ENCODE measurements around the gene AHR. TPM values are rescaled to one million over a fixed set of nuclear protein-coding genes. Genes with fewer than 3 reads are reported as not detected.

Gene AHR
- total RNA-seq, 1 experiment from 2014 or later: 6.1 TPM

DNA sequence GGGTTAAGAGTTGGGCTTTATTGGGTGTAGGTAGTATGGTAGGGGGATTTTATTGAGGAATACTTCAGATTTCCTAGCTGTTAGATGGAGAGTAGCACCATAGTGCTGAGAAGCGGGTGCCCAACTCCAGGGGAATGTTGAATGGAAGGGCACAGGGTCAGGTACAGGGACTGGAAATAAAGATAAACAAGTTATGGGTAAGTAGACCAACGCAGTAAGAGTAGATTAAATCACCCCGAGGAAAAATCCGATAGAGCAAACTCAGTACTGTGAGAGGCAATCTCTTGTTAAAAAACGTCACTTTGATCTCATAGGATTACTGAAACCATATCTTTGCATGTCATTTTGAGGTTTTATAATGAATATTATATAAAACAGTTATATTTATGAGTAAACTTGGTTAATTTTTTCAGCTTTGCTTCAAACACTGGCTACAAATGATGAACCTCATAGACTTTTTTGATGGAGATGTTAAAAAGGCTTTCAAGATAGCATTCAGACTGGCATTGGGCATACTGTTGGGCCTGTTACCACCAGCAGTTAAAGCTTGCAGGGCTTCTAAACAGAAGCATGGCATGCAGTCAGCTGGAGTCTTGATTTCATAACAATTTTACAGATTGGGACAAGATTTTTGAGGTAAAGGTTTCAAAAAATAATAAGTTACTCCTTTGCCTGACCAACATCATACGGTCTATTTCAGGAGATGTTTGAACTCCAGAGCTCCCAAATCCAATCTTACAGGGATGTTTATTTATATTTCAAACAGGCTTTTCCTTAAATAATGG, 7.1 kb downstream of the AHR start:
- DNase-seq: no peak
- Histone ChIP-seq H2BK12ac (ENCODE audit: insufficient read length, low read depth, low read length) (no peak overlapping the region), H3K4ac (ENCODE audit: low read depth, low read length) (no peak overlapping the region), H3K23me2 (ENCODE audit: insufficient read length, low read depth, low read length, poor library complexity, severe bottlenecking) (no peaks in the 10 kb centered on the region), H4K8ac (replicated peaks; ENCODE audit: insufficient read length, low read depth, low read length) (no peak overlapping the region), H2BK20ac (ENCODE audit: low read depth, low read length, poor library complexity, severe bottlenecking) (no peak overlapping the region), H4K91ac (ENCODE audit: insufficient read length, low read depth, low read length) (no peak overlapping the region), H2BK120ac (ENCODE audit: low read depth, low read length, poor library complexity, severe bottlenecking) (no peak overlapping the region), H3K23ac (ENCODE audit: insufficient read length, low read depth, low read length) (no peak overlapping the region), H3K79me1 (ENCODE audit: insufficient read depth, low read depth, low read length, poor library complexity, severe bottlenecking) (no peaks in the 10 kb centered on the region), H3T11ph (ENCODE audit: low read length) (no peak overlapping the region), H3K27me3 (ENCODE audit: insufficient read depth, low read length) (no peaks in the 10 kb centered on the region), H3K9me3 (ENCODE audit: control insufficient read depth, low read depth, low read length) (no peaks in the 10 kb centered on the region), H4K5ac (ENCODE audit: insufficient read length, low read depth, low read length) (no peak overlapping the region), H2BK15ac (ENCODE audit: low read depth, low read length) (no peak overlapping the region), H3K4me1 (ENCODE audit: insufficient read depth, low read length) (peaks cover 4% of the 10 kb centered on the region; the same call in 1 of the 2 replicates), H3K27ac (ENCODE audit: insufficient read length, low read depth, low read length) (no peak overlapping the region), H3K18ac (ENCODE audit: insufficient read length, low read depth, low read length) (no peak overlapping the region), H2BK5ac (ENCODE audit: insufficient read length, low read length) (no peak overlapping the region), H2AFZ (ENCODE audit: low read length) (no peak overlapping the region), H2AK5ac (ENCODE audit: insufficient read length, low read length) (no peak overlapping the region), H3K79me2 (ENCODE audit: insufficient read depth, low read length) (no peaks in the 10 kb centered on the region; the same call in 1 of the 2 replicates), H3K56ac (ENCODE audit: insufficient read length, low read depth, low read length) (no peak overlapping the region), H3K4me2 (ENCODE audit: insufficient read depth, insufficient read length, low read length) (no peak overlapping the region), H3K9ac (ENCODE audit: extremely low read depth, insufficient read length, low read length) (no peak overlapping the region), H4K20me1 (ENCODE audit: control insufficient read depth, insufficient read depth, insufficient read length) (no peaks in the 10 kb centered on the region), H3K14ac (ENCODE audit: insufficient read depth, low read length) (no peak overlapping the region)
- no peaks in the 10 kb centered on the region for H3K9me3 Mint-ChIP-seq
- peaks cover 13 to 16% of the 10 kb centered on the region in 2 experiments for H3K4me1 Mint-ChIP-seq
- no CpG with 5 or more reads among the region's 6 CpGs for WGBS (ENCODE audit: extremely low coverage, insufficient read length, low lambda C conversion rate)
- TF ChIP-seq, protein P1, sequence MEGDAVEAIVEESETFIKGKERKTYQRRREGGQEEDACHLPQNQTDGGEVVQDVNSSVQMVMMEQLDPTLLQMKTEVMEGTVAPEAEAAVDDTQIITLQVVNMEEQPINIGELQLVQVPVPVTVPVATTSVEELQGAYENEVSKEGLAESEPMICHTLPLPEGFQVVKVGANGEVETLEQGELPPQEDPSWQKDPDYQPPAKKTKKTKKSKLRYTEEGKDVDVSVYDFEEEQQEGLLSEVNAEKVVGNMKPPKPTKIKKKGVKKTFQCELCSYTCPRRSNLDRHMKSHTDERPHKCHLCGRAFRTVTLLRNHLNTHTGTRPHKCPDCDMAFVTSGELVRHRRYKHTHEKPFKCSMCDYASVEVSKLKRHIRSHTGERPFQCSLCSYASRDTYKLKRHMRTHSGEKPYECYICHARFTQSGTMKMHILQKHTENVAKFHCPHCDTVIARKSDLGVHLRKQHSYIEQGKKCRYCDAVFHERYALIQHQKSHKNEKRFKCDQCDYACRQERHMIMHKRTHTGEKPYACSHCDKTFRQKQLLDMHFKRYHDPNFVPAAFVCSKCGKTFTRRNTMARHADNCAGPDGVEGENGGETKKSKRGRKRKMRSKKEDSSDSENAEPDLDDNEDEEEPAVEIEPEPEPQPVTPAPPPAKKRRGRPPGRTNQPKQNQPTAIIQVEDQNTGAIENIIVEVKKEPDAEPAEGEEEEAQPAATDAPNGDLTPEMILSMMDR (conservative IDR thresholded peaks at IDR 0.05): no peak
- no peaks in the 10 kb centered on the region for H3K27me3 Mint-ChIP-seq (ENCODE audit: low read depth)
- H3K27ac Mint-ChIP-seq: peak overlapping the region in 2 of 3 experiments; percentile 21 to 50; a peak in 2 of 7 replicates
- H3K4me3 Mint-ChIP-seq: no peak overlapping the region
- H3K36me3 Mint-ChIP-seq (ENCODE audit: insufficient read depth in 1 of 3, low read depth in 3 of 3): no peaks in the 10 kb centered on the region

All from H9 (cell line).